Smooth muscle cell (in vitro differentiated cells): ENCODE results near the gene ABHD12B. TPM values are rescaled to one million over a fixed set of nuclear protein-coding genes. Genes with fewer than 3 reads are reported as not detected.

ENCODE experiments used
- DNase-seq: peaks from one replicate; lab custom pipeline; 2025; ENCODE audit not compliant: unreplicated experiment; lab: John Stamatoyannopoulos, UW
- H2AFZ ChIP-seq: fragments of 200-600 bp; sonication (generic); 2 replicates; pipeline ENCODE4 v1.6.0; 2016; ENCODE audit warnings: antibody characterized with exemption, low read depth, mild to moderate bottlenecking
- H3F3A ChIP-seq: fragments of 200-600 bp; sonication (generic); 2 replicates; pipeline ENCODE4 v1.6.0; 2017; ENCODE audit warnings: antibody characterized with exemption, low read depth
- H3K27ac ChIP-seq: fragments of 200-600 bp; sonication (generic); 2 replicates; pipeline ENCODE4 v1.5.1; 2016; ENCODE audit warnings: low read depth, mild to moderate bottlenecking
- H3K27me3 ChIP-seq: fragments of 200-600 bp; sonication (generic); 2 replicates; pipeline ENCODE4 v1.6.1; 2016; ENCODE audit warnings: low read depth, mild to moderate bottlenecking
- H3K36me3 ChIP-seq: fragments of 200-600 bp; sonication (generic); 2 replicates; pipeline ENCODE4 v1.5.1; 2016; ENCODE audit warnings: low read depth
- H3K4me1 ChIP-seq: fragments of 200-600 bp; sonication (generic); 2 replicates; pipeline ENCODE4 v1.5.1; 2016; ENCODE audit warnings: low read depth
- H3K4me2 ChIP-seq: fragments of 200-600 bp; sonication (generic); 2 replicates; pipeline ENCODE4 v1.6.0; 2016; ENCODE audit warnings: mild to moderate bottlenecking
- H3K4me3 ChIP-seq: fragments of 200-600 bp; sonication (generic); 2 replicates; pipeline ENCODE4 v1.5.1; 2016; ENCODE audit warnings: mild to moderate bottlenecking
- H3K79me2 ChIP-seq: fragments of 200-600 bp; sonication (generic); 2 replicates; pipeline ENCODE4 v1.6.0; 2016; ENCODE audit warnings: low read depth, mild to moderate bottlenecking
- H3K9ac ChIP-seq: fragments of 200-600 bp; sonication (generic); 2 replicates; pipeline ENCODE4 v1.6.0; 2016; ENCODE audit warnings: low read depth
- H3K9me3 ChIP-seq: fragments of 200-600 bp; sonication (generic); replicated peaks from 2 replicates; pipeline ENCODE4 v1.5.1; 2016; ENCODE audit warnings: low read depth
- H4K20me1 ChIP-seq: fragments of 200-600 bp; sonication (generic); 2 replicates; pipeline ENCODE4 v1.6.0; 2016; ENCODE audit warnings: low read depth
- CTCF ChIP-seq: fragments of 200-600 bp; sonication (generic); IDR thresholded peaks from 2 replicates; pipeline ENCODE4 v1.5.1; 2017; ENCODE audit warnings: borderline replicate concordance, mild to moderate bottlenecking, antibody characterized with exemption; ENCODE audit not compliant: insufficient read depth, poor library complexity, severe bottlenecking
- WGBS: methylation state at CpG from one replicate; pipeline ENCODE4 v1.1.7; 2016; ENCODE audit warnings: low lambda C conversion rate; 5-methylcytosine and 5-hydroxymethylcytosine counted together
- polyA plus RNA-seq: library from polyadenylated mRNA; unstranded; fragments of >200 nt; fragmentation: Nextera tagmentation; extraction: Ambion mirVana; gene quantifications from 2 replicates; pipeline ENCODE4 v1.2.1, GENCODE V29; 2016
- total RNA-seq: library from RNA; depleted of rRNA; stranded (reverse); fragments of >200 nt; gene quantifications from 2 replicates; pipeline ENCODE4 v1.2.3, GENCODE V29; 2014

ABHD12B gene
- total and polyA plus RNA-seq, 2 experiments from 2014 or later = not detected

- H2AFZ ChIP-seq = no peak overlapping the region
- H3K27me3 ChIP-seq = no peaks in the 10 kb centered on the region
- no peak overlapping the region for H3K4me2 ChIP-seq
- H3F3A ChIP-seq = no peaks in the 10 kb centered on the region
- no peaks in the 10 kb centered on the region for H4K20me1 ChIP-seq
- no peak for TF ChIP-seq CTCF
- no peak overlapping the region for H3K9ac ChIP-seq
- no peak for DNase-seq
- no peaks in the 10 kb centered on the region for H3K9me3 ChIP-seq
- no peaks in the 10 kb centered on the region for H3K79me2 ChIP-seq
- peaks cover 12% of the 10 kb centered on the region for H3K4me1 ChIP-seq
- WGBS = 94% methylated on average over 1 of the region's 1 CpG
- H3K36me3 ChIP-seq = no peaks in the 10 kb centered on the region
- H3K4me3 ChIP-seq = no peak overlapping the region
- no peak overlapping the region for H3K27ac ChIP-seq
Observed at GRCh38 chr14:50932156-50932555, 60.3 kb downstream of the ABHD12B start.

- no peaks in the 10 kb centered on the region for H3K27me3 ChIP-seq
- peaks cover 19% of the 10 kb centered on the region for H3K4me1 ChIP-seq
- H4K20me1 ChIP-seq = no peaks in the 10 kb centered on the region
- H3K79me2 ChIP-seq = no peaks in the 10 kb centered on the region
- no peak overlapping the region for H2AFZ ChIP-seq
- H3K4me2 ChIP-seq = no peak overlapping the region
- H3K9me3 ChIP-seq = no peaks in the 10 kb centered on the region
- no peak for TF ChIP-seq CTCF
- H3K4me3 ChIP-seq = no peak overlapping the region
- H3K27ac ChIP-seq = no peak overlapping the region
- WGBS = 78% methylated on average over 4 of the region's 4 CpGs
- DNase-seq = no peak
- H3K36me3 ChIP-seq = no peaks in the 10 kb centered on the region
- H3F3A ChIP-seq = no peaks in the 10 kb centered on the region
- H3K9ac ChIP-seq = no peak overlapping the region
Observed at GRCh38 chr14:50932592-50933495, 61.0 kb downstream of the ABHD12B start.

GRCh38 chr14:50935126-50936015, 63.5 kb downstream of the ABHD12B start:
- WGBS = 73% methylated on average over 5 of the region's 5 CpGs
- H4K20me1 ChIP-seq = no peaks in the 10 kb centered on the region

More at GRCh38 chr14:50935126-50936015, 63.5 kb downstream of the ABHD12B start:
- DNase-seq = no peak
- Histone ChIP-seq H2AFZ (no peak overlapping the region), H3K4me1 (peaks cover 21% of the 10 kb centered on the region), H3K9ac (no peak overlapping the region), H3K79me2 (no peaks in the 10 kb centered on the region), H3F3A (no peaks in the 10 kb centered on the region), H3K9me3 (no peaks in the 10 kb centered on the region), H3K27me3 (no peaks in the 10 kb centered on the region), H3K4me2 (no peak overlapping the region), H3K4me3 (no peak overlapping the region), H3K36me3 (no peaks in the 10 kb centered on the region), H3K27ac (no peak overlapping the region)
- TF ChIP-seq CTCF = no peak
